ENCODE measurements around the gene TSPAN9.

The TSPAN9 gene, protein sequence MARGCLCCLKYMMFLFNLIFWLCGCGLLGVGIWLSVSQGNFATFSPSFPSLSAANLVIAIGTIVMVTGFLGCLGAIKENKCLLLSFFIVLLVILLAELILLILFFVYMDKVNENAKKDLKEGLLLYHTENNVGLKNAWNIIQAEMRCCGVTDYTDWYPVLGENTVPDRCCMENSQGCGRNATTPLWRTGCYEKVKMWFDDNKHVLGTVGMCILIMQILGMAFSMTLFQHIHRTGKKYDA

DNA sequence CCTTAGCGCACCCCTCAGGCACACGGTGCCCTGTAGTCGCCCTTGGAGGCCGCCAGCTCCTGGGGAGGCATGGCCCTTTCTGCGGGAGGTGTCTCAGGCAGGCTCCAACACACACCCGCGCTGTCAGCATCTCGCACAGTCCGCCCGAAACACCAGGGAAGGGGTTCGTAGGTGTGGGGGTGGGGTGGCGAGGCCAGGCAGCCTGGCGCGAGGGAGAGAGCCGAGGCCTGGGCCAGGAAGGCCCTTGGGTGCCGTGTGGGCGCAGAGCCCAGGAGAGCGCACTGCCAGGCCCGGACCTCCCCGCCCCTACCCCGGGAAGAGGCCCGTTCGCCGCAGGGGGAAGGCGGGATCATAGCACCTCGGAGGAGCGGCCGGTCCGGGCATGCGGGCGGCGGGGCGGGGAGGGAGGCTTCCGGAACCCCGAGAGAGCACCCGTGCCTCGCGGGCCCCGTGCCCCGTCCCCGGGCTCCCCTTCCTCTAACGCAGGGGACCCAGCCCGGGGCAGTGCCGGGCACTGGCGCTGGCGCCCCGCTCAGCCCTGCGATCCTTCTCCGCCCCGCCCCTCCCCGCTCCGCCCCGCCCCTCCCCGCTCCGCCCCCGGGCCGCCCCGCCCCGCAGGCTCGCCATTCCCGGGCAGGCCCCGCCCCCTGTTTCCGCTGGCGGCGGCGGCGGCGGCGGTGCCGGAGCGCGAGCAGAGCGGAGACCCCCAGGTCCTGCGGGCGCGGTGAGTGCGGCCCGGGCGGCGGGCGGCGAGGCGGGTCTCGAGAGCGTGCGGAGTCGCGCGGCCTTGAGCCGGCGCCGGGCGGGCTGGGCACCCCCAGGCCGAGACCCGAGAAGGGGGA lies at the start of gene TSPAN9:
TSPAN9 (plus strand) TSS at position 650 of the 842 bp plus-strand sequence. CDS start 123,815 bp downstream, outside the sequence.
- DNase-seq (ENCODE audit: low read depth in 3 of 3): peak; percentile 8 to 62 (median 32)

DNA sequence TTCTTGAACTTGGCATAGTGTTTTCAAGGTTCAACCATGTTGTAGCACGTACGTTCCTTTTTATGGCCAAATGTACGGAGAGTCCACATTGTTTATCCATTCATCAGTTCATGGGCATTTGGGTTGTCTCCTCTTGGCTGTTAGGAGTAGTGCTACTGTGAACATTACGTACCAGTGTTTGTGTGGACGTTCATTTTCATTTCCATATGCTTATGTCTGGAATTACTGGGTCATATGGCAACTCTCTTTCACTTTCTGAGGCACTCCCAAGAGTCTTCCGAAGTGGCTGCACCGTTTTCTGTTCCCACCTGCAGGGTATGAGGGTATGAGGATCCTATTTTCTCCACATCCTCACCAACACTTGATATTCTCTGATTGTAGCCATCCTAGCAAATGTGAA lies 49.1 kb upstream of the TSPAN9 start:
- DNase-seq (ENCODE audit: low read depth in 3 of 3): no peak

DNA sequence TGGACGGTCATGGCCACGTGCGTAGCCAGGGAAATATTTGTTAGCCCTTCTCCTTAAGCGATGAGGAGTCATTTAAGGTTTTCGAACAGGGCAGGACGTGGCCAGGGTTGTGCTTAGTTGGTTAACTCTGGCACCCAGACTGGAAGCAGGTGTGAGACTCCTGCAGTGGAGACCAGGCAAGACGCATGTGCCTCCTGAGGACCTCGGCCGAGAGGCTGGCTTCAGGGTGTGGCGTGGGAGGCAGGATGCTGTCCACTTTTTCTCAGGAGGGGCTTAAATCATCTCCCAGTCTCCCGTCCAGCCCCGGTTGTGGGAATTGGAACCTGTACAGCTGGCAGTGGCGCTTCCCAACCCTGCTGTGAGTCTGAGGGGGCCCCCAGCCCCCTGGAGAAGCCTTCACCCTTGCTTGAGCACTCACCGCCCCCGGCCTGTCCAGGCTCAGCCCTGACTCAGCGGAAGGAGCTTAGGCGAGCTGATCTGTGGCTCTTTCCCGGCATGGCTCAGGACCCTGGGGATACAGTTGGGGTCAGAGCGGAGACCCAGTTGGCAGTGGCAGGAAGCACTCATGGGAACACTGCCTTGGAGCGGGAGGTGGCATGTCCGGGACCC lies 46.3 kb upstream of the TSPAN9 start:
- DNase-seq (ENCODE audit: low read depth in 3 of 3): no peak

DNA sequence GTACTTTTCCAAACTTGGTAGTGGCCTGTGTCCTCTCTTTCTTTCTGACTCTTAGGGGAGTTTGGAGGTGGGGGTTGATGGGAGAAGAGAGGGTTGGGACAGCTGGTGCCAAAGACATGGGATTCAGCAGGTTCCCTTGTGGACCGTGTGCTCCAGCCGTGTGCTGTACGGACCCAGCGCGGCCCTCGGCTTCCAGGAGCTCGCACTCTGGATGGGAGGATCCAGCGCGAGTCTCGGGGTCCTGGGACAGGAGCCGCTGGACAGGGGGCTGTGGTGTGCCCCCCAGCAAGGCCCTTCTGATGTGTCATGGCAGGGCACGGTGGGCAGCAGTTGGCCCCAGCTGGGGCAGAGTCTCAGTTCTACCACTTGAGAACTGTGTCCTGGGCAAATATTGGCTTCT lies 45.0 kb upstream of the TSPAN9 start:
- no peak for DNase-seq (ENCODE audit: low read depth in 3 of 3)

DNA sequence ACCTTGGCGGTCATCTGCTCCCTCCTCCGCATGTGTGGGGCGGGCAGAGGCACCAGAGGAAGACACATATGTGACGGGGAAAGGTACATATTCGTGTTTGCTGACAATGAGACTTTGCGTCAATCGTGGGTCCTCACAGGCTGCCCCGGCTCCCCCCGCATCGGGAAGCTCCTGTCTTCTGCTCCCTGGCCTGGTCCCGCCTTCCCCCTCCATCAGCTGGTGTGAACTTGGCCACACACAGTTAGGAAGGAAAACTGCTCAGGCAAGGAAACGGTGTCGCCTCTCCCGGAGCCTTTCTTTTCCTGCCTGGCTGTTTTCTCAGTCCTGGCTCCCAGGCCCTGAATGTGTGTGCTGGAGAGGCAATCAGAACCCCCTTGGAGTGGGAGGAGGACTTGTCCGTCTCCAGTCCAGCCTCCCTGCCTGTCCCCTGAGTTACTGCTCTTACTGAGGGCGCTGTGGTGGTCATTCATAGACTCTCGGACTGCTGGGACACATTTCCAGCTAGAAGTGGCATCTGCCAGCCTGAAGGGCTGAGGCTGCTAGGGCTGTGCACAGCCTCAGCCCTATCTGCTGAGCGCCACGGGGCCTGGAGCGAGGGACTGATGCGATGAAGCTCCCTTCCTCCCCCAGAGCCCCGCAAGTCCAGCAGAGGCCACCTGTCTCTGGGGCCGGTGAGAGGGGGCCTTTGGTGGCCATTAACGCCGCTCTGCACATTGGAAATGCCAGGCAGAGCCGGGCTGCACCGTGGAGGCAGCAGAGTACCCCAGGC lies 44.2 kb upstream of the TSPAN9 start:
- DNase-seq (ENCODE audit: low read depth in 3 of 3): no peak

DNA sequence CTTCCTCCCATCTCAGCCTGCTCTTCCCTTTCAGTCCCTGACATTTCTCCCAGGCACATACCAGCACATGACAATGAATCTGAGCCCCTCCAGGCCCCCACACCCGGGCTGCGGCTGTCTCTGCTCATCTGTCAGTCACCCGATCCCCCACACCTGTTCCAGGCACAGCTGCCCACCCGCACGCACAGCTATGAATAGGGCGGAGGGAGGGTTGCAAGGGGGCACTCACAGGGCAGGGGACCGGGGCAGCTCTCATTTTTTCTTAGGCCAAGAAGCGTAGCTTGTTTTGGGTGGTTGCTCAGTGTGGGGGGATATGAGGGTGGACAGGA lies 43.7 kb upstream of the TSPAN9 start:
- no peak for DNase-seq (ENCODE audit: low read depth in 3 of 3)

DNA sequence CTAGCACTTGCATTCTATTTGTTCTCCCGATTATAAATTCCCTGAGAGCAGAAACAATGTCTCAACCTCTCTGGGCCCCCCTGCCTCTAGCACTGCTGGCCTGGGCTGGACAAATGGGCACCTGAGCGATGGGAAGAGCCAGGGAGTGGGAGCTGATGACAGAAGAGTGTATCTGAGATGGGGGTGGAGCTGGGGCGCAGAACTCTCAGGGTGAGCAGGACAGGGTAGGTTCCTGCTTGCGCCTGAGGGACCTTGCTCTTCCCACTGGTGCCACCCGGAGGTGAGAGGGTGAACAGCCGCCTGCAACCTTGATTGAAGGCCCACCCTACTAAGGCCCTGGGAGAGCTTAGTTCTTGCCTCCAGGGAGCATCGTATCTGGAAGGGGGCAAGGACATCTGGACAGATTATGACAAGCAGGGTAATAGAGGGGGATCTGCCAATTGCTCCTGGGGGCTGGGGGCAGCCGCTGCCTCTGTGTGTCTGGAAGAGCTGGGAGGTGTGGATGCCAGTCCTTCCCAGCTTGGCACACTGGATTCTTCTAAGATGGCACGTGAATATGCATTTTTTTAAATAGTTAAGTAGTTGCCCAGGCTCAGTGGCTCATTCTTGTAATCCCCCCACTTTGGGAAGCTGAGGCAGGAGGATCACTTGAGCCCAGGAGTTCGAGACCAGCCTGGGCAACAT lies 43.0 kb upstream of the TSPAN9 start:
- peak; percentile 10 to 36 (median 23) for DNase-seq (ENCODE audit: low read depth in 3 of 3)

DNA sequence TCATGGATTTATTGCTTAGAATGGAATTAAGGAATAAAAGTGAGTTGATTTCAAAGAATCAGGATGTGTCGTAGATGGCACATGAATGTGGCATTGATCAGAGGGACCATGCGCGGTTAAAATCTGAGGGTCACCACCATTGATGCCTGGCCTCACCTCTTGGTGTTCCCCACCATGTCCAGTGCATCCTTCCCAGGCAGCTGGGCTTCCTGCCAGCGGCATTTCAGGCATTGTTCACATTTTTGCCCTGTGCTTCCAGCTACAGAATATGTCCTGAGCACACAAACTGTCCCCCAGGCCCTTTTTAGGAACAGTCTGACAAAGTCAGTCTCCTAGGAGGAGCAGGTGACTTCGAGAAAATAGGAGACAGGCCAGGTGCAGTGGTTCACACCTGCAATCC lies 42.0 kb upstream of the TSPAN9 start:
- no peak for DNase-seq (ENCODE audit: low read depth in 3 of 3)

DNA sequence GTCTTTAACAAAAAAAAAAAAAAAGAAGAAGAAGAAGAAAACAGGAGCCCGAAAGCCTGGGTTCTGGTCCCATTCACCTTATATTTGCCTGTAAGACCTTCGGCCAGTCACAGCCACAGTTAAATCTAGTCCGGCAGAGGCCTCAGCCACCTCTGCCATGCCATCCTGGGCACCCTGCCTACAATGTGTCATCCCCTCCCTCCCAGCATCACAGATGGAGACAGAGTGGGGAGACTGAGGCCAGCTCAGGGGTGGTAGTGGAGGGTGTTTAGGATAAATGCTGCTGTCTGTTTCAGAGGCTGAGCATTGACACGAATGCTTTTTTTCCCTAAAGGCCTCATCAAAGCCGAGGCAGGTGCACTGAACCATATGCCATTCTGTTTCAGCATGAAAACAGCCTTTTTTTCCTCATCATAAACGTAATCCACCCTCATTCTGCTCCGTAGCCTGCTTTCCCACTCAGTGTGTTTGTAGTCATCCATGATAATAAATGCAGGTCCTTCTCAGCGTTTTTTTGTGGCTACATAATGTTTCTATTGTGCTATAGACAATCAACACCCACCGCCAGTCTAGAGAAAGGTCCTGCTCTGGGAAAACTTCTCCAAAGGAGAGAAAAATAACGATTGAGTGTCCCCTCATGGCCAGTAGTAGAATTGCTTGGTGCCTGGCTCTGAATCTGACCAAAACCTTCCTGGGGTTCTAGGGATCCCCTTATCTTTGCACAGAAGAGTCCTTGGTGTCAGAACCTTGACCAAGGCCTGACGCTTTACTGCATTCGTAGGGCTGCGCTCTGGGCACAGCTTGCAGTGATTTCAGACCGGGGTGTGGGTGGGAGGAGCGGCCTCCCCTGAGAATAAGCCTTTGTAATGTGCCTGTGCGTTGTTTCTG lies 41.1 kb upstream of the TSPAN9 start:
- DNase-seq (ENCODE audit: low read depth in 3 of 3): no peak

DNA sequence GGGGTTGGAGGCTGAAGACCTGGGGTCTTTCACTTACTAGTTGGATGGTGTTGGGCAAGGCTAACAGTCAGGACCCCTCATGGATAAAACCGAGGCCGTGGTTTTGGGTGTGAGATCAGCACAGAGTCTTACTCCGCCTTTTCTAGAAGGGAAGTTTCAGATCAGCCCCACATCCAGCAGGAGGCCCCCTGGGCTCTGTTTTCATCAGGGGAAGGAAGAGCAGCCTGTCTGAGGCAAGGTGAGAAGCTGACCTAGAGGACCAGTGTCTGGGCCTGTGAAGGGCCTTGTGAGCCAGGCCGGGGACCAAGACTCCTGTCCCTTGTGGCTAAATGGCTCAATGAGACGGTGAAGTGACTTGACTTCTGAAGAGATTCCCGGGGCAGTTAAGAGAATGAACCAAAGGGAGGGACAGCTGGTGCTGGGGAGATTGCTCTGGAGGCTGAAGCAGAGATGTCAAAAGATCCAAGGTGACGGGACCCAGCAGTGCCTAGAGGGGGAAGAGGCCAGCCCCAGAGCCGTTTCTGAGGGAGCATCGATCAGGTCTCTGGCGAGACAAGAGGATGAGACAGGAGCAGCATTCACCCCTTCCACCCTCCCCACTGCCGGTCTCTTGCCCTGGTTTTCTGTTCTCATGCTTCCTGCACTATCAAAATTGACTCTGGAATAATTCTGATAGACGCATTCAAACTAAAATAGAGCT lies 40.1 kb upstream of the TSPAN9 start:
- DNase-seq (ENCODE audit: low read depth in 3 of 3): no peak

DNA sequence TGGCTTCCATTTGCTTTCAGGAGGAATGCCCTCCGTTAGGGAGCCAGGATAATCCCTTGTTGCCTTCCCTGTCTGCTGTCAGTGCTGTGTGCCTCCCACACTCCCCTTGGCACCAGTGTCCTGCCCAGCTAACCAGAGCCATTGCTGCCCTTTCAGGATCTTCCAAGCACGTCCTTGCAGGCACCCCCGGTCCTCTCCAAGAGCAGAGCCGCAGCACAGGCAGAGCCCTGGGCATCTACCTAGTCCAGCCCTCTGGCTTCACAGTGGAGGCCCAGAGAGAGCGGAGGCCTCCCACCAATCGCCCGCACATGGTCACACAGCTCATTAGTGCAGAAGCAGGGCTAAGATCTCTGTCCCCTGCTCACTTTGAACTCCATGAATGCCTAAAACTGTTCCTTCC lies 39.0 kb upstream of the TSPAN9 start:
- no peak for DNase-seq (ENCODE audit: low read depth in 3 of 3)

DNA sequence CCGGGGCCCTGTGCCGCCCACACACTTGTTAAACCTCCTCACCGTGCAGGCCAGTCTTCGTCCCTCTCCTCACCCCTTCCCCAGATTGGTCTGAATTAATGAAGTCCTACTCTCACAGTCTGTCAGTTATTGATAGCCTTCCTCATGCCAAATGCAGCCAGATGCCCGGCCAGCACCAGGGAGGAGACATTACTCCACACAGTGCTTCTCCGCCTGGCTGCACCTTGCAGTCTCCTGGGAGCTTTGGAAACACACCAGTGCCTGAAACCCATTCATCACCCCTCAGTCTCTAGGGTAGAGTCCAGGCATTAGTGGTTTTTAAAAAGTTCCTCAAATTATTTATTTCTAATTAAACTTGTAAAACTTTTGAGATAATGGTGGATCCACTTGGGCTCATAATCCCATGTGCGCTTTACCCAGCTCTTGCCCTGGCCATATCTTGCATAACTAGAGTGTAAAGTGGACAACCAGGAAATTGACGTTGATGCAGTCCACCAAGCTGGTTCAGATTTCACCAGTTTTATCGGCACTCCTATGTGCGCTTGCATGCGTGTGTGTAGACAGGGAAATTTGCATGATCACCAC lies 38.2 kb upstream of the TSPAN9 start:
- DNase-seq (ENCODE audit: low read depth in 3 of 3): no peak

DNA sequence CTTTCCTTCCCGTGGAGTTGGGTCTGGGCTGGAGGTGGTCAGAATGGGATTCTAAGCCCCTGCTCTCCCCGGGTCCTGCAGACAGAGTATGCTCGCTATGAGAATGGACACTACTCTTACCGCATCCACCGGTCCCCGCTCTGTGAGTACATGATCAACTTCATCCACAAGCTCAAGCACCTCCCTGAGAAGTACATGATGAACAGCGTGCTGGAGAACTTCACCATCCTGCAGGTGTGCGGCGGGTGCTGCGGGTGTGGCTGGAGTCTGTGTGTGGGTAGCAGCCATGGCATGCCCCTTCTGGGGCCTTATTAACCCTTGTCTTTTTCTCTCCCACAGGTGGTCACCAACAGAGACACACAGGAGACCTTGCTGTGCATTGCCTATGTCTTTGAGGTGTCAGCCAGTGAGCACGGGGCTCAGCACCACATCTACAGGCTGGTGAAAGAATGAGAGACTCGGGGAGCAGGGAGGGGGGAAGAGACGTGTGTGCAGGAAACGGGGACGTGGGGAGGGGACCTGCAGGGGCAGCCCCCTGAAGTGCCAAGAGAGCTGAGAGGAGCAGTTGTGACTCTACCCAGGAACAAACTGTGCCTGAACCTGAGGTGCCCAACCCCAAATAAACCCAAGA lies 37.0 kb upstream of the TSPAN9 start:
- DNase-seq (ENCODE audit: low read depth in 3 of 3): no peak

DNA sequence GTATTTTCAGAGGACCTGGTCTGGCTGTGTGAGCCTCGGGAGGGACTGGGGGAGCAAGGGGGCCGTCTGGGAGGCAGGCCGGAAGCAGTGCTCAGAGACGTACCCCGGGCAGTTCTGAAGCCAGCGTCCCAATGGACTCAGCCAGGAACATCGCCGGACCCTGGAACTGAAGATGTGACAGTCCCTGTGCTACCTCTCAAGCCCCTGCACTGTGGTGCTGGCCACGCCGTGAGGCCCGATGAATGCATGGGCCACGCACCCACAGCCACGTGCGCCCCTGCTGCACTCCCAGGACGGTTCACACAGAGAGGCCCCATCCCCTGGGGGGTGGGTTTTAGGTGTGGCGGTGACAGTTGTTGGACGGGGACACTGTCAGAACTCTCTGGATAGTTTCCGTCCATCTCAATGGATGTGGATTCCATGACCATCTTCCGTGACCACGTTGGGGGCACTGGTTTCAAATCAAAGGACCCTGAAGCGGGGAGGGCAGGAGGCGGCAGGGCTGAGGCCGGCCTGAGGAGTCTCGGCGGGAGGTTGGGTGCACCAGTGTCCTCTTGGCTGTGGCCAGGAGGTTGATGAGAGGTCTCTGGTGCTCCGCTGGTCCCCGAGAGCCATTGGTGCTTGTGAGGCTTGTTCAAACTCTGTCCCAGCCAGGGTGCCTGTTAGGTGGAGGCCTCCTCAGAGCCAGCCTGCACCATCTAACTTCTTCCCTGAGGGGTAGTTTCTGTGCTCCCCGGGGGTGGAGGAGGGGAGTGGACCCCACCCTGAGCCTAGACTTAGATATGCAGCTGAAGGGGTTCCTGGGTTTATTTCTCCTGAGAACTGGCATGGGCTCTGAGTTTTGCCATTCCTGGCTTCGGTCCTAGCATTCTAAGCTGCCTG lies 36.3 kb upstream of the TSPAN9 start:
- no peak for DNase-seq (ENCODE audit: low read depth in 3 of 3)

DNA sequence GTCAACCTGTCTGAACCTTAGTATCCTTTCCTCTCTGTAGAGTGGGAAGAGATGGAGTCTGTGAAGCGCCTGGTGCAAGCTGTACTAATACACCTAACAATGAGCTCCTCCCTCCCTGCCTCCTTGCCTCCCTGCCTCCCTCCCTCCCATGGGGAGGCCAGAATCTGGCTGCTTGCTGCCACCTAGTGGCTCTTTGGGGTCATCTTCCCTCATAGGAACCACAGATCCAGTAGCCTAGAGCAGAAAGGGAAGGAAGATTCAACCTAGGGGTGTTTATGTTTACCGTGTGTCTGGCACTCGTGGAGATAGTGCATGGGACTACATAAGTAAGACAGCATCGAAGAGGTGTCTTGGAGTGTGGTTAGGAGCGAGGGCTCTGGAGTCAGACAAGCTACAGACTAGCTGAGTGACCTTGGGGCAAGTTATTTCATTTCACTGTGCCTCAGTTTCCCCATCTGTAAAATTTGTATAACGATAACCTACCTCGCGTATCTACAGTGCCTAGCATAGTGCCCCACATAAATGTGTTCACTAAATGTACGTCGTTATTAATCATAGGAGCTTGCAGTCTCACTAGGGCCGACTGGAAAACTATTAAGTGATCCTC lies 35.5 kb upstream of the TSPAN9 start:
- peak; percentile 19 to 46 (median 34) for DNase-seq (ENCODE audit: low read depth in 3 of 3)

DNA sequence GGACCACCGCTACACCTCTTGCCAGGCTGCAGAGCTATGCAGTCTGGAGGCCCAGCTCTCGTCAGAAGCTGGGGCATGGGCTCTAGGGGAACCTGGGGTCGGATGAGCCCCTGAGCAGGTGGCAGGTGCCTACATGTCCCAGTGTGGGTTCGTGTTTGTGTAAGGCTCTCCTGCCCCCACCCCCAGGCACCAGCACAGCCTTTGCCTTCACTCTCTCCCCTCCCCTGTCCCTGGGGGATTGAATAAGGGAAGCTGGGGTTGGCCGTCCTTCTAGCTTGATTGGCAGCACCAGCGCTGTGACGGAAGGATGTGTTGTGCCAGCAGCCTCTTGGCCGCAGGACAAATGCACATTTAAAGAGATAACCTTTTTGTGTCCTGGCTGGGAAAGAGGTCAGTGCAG lies 34.8 kb upstream of the TSPAN9 start:
- DNase-seq (ENCODE audit: low read depth in 3 of 3): no peak

DNA sequence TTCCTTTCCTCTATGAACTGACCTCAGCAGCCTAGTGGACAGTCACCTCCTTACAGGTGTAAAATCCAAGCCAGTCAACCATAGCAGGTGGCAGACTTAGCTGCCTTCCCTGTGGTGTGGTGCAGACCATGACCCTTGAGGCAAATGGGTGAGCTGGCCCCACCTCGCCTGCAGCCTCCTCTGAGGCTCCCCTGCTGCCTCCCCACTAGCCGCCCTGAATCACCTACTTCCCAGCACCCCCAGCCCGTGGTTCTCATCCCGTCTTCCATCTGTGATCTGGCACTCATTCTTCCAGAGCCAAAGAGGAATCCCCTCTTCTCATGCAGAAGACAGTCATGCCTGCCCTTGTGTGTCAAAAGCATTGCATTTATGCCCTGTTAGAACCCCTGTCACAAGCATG lies 34.4 kb upstream of the TSPAN9 start:
- DNase-seq (ENCODE audit: low read depth in 3 of 3): no peak

DNA sequence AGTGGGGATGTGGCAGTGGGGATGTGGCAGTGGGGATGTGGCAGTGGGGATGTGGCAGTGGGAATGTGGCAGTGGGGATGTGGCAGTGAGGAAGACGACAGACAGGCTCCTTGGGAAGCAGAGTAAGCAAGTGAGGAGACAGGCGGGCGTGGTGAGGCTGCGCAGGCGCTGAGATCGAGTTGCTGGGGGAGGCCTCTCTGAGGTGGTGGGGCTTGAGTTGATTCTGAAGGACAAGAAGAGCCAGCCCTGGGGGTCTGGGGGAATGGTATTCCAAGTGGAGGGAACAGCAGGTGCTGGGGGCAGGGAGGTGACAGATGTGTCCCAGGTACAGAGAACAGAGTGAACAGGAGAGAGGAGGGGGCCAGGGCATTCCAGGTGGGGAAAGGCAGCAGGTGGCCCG lies 33.8 kb upstream of the TSPAN9 start:
- DNase-seq (ENCODE audit: low read depth in 3 of 3): no peak

Measured in stimulated activated CD4-positive, alpha-beta T cell treated with anti-CD3 and anti-CD28 coated beads, TNF-alpha, amount 100 ng/mL, for 48 hours (primary cell).